GM23248 (cell line): Measurements from ENCODE around the gene NUTM2G.
"Not testable (repeated sequence)": the region's sequence is repeated elsewhere in the genome, so short reads cannot be mapped to it uniquely, and the experiment has no call there.

Experiments used
- EZH2 ChIP-seq: fragments of 200-600 bp; sonication (generic); IDR thresholded peaks from 2 replicates; pipeline ENCODE4 v1.6.1; 2018; ENCODE audit warnings: antibody characterized with exemption, mild to moderate bottlenecking; ENCODE audit not compliant: insufficient read depth, poor library complexity, severe bottlenecking
- EZH2phosphoT487 ChIP-seq: fragments of 200-600 bp; sonication (generic); IDR thresholded peaks from 2 replicates; pipeline ENCODE4 v1.6.1; 2018; ENCODE audit warnings: antibody characterized with exemption, moderate library complexity, mild to moderate bottlenecking, low read depth; ENCODE audit not compliant: insufficient read depth

- TF ChIP-seq EZH2, EZH2phosphoT487: not testable (repeated sequence)
Observed at GRCh38 chr9:96918550-96918949, 10.1 kb upstream of the NUTM2G start.
